Parathyroid adenoma (tissue), 2 donors: ENCODE data around the gene EID1.

Source experiments
- H2AFZ ChIP-seq: fragments of 300-600 bp; sonication (generic); one replicate; pipeline ENCODE4 v1.7.0; 2017; ENCODE audit warnings: antibody characterized with exemption, mild to moderate bottlenecking
- H3K27ac ChIP-seq: fragments of 300-600 bp; sonication (generic); one replicate; pipeline ENCODE4 v1.7.0; 2017
- H3K27me3 ChIP-seq: fragments of 300-600 bp; sonication (generic); one replicate; pipeline ENCODE4 v1.7.0; 2017; ENCODE audit warnings: low read length; ENCODE audit not compliant: control insufficient read depth, insufficient read depth
- H3K36me3 ChIP-seq: fragments of 300-600 bp; sonication (generic); one replicate; pipeline ENCODE4 v1.7.0; 2017; ENCODE audit warnings: low read length; ENCODE audit not compliant: control insufficient read depth, insufficient read depth
- H3K4me1 ChIP-seq: fragments of 300-600 bp; sonication (generic); one replicate; pipeline ENCODE4 v1.7.0; 2017; ENCODE audit warnings: control low read depth
- H3K4me2 ChIP-seq: fragments of 300-600 bp; sonication (generic); one replicate; pipeline ENCODE4 v1.7.0; 2017; ENCODE audit warnings: low read length
- H3K4me3 ChIP-seq: fragments of 300-600 bp; sonication (generic); one replicate; pipeline ENCODE4 v1.7.0; 2017; ENCODE audit warnings: low read depth, low read length
- H3K79me2 ChIP-seq: fragments of 300-600 bp; sonication (generic); one replicate; pipeline ENCODE4 v1.7.0; 2017; ENCODE audit warnings: control low read depth
- H3K9ac ChIP-seq: fragments of 300-600 bp; sonication (generic); one replicate; pipeline ENCODE4 v1.7.0; 2017; ENCODE audit warnings: mild to moderate bottlenecking
- H3K9me3 ChIP-seq: fragments of 300-600 bp; sonication (generic); one replicate; pipeline ENCODE4 v1.7.0; 2017; ENCODE audit warnings: low read length; ENCODE audit not compliant: control insufficient read depth
- CTCF ChIP-seq: fragments of 300-600 bp; sonication (generic); IDR thresholded peaks from one replicate; pipeline ENCODE4 v1.7.0; 2017; ENCODE audit warnings: antibody characterized with exemption, mild to moderate bottlenecking
- donor health status: primary hyperparathyroidism.

EID1 gene

GRCh38 chr15:48833526-48834239 is 44.3 kb upstream of the EID1 start:
- no peak overlapping the region for H3K27ac ChIP-seq
- no peaks in the 10 kb centered on the region for H3K36me3 ChIP-seq
- no peaks in the 10 kb centered on the region for H3K79me2 ChIP-seq
- H3K9ac ChIP-seq, result no peak overlapping the region
- H3K4me1 ChIP-seq, result no peaks in the 10 kb centered on the region
- no peaks in the 10 kb centered on the region for H3K9me3 ChIP-seq
- no peak overlapping the region for H3K4me3 ChIP-seq
- H3K4me2 ChIP-seq, result no peak overlapping the region
- no peaks in the 10 kb centered on the region for H3K27me3 ChIP-seq
- no peak for TF ChIP-seq CTCF
- H2AFZ ChIP-seq, result no peak overlapping the region

DNA sequence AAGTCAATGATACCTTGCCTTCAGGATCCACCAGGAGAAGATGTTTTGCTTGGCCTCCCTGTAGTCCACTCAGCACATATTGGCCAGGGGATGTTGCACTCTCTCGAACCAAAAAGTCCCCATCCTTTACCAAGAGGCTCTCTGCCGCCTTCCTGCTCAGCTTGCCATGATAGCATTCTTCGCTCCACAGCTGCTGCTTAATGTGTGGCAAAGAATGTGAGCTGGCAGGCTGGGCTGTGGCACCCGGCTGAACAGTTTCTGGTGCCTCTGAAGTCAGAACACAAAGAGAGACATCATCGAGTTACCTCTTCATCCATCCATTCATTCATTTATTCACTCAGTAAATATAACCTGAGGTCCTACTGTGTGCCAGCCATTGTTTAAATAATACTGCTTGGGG is 43.2 kb upstream of the EID1 start:
- H3K4me1 ChIP-seq, result no peaks in the 10 kb centered on the region
- no peak overlapping the region for H3K9ac ChIP-seq
- H3K79me2 ChIP-seq, result no peaks in the 10 kb centered on the region
- no peak overlapping the region for H2AFZ ChIP-seq
- no peak for TF ChIP-seq CTCF
- H3K27me3 ChIP-seq, result no peaks in the 10 kb centered on the region
- H3K4me3 ChIP-seq, result no peak overlapping the region
- H3K9me3 ChIP-seq, result no peaks in the 10 kb centered on the region
- no peaks in the 10 kb centered on the region for H3K36me3 ChIP-seq
- H3K4me2 ChIP-seq, result no peak overlapping the region
- no peak overlapping the region for H3K27ac ChIP-seq

GRCh38 chr15:48842501-48842900 is 35.4 kb upstream of the EID1 start:
- H3K9ac ChIP-seq, result no peak overlapping the region
- H3K4me1 ChIP-seq, result no peaks in the 10 kb centered on the region
- no peaks in the 10 kb centered on the region for H3K79me2 ChIP-seq
- no peak overlapping the region for H3K27ac ChIP-seq
- H3K4me3 ChIP-seq, result no peak overlapping the region
- no peaks in the 10 kb centered on the region for H3K9me3 ChIP-seq
- TF ChIP-seq CTCF, result no peak
- H2AFZ ChIP-seq, result no peak overlapping the region
- H3K27me3 ChIP-seq, result no peaks in the 10 kb centered on the region
- H3K36me3 ChIP-seq, result no peaks in the 10 kb centered on the region
- H3K4me2 ChIP-seq, result no peak overlapping the region

DNA sequence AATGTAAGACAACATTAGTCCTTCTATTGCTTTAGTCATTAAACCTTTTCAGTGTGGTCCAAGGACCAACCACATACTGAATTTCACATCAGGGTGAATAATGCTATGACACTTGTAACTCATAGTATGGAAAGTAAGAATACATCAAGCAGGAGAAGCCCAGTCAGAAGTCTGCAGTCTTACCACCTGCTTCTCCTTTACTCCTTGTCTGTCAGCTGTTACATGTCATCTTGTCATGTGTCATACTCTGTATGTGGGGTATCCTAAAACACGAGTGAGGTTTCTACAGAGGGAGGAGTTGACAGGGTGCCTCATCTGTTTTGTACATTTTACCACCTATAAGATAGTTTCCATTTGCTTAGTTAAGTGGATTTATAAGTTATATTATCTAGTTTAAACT is 32.8 kb upstream of the EID1 start:
- Histone ChIP-seq H3K27ac (no peak overlapping the region), H3K4me1 (no peaks in the 10 kb centered on the region), H3K4me2 (no peak overlapping the region), H3K9me3 (no peaks in the 10 kb centered on the region), H3K36me3 (no peaks in the 10 kb centered on the region), H2AFZ (no peak overlapping the region), H3K79me2 (no peaks in the 10 kb centered on the region), H3K4me3 (no peak overlapping the region), H3K27me3 (no peaks in the 10 kb centered on the region), H3K9ac (no peak overlapping the region)
- no peak for TF ChIP-seq CTCF

- Histone ChIP-seq H3K36me3 (no peaks in the 10 kb centered on the region), H3K79me2 (no peaks in the 10 kb centered on the region), H3K4me3 (no peak overlapping the region), H2AFZ (no peak overlapping the region), H3K27ac (no peak overlapping the region), H3K9ac (no peak overlapping the region), H3K4me1 (no peaks in the 10 kb centered on the region), H3K27me3 (no peaks in the 10 kb centered on the region), H3K9me3 (no peaks in the 10 kb centered on the region), H3K4me2 (no peak overlapping the region)
- no peak for TF ChIP-seq CTCF
These were observed 27.3 kb upstream of the EID1 start for GRCh38 chr15:48850648-48851047.
